Vagina (tissue), 2 donors: Measurements from ENCODE around the gene HOXD11. TPM values are rescaled to one million over a fixed set of nuclear protein-coding genes. Genes with fewer than 3 reads are reported as not detected.

Experiments
- DNase-seq, 2 donors: peaks; one replicate each; pipeline ENCODE4 v3.0.0-alpha.2; 2017; ENCODE audit errors: extremely low spot score in 2 of 2
- H3K27ac ChIP-seq: fragments of 200-600 bp; sonication (generic); one replicate; pipeline ENCODE4 v1.5.1; 2019
- H3K27me3 ChIP-seq: fragments of 200-600 bp; sonication (generic); one replicate; pipeline ENCODE4 v1.5.1; 2019
- H3K36me3 ChIP-seq, 2 donors: fragments of 200-600 bp; sonication (generic); one replicate each; pipeline ENCODE4 v1.5.1; 2017 to 2019
- H3K4me1 ChIP-seq: fragments of 200-600 bp; sonication (generic); one replicate; pipeline ENCODE4 v1.5.1; 2019
- H3K4me3 ChIP-seq, 2 donors: fragments of 200-600 bp; sonication (generic); 1 replicate in 1 of 2; 2 replicates in 1 of 2; pipeline ENCODE4 v1.5.1; 2016 to 2019
- H3K9me3 ChIP-seq: fragments of 200-600 bp; sonication (generic); one replicate; pipeline ENCODE4 v1.5.1; 2019
- CTCF ChIP-seq, 3 experiments: fragments of 450-650 bp in 2 of 3; fragments of 200-600 bp in 1 of 3; sonication (generic) in 1 of 3; IDR thresholded peaks; one replicate each; pipeline ENCODE4 v1.5.1; 2017 to 2019; ENCODE audit warnings: antibody characterized with exemption in 3 of 3, mild to moderate bottlenecking in 2 of 3, moderate library complexity in 2 of 3
- POLR2A ChIP-seq, 2 donors: fragments of 450-650 bp; IDR thresholded peaks; one replicate each; pipeline ENCODE4 v1.6.1; 2017; ENCODE audit warnings: antibody characterized with exemption in 2 of 2, mild to moderate bottlenecking in 2 of 2, moderate library complexity in 2 of 2
- POLR2AphosphoS5 ChIP-seq, 2 donors: sonication (generic); formaldehyde crosslinking; IDR thresholded peaks; one replicate each; pipeline ENCODE4 v1.9.0; 2017; ENCODE audit warnings: antibody characterized with exemption in 2 of 2, mild to moderate bottlenecking in 2 of 2, low read depth in 1 of 2; ENCODE audit not compliant: insufficient read depth in 1 of 2
- intact Hi-C: fragments of 100-400 bp; cut with DNase I; formaldehyde crosslinking; loops from one replicate; pipeline ENCODE4 v1.15.1; 2023
- total RNA-seq: library from RNA; depleted of rRNA; stranded (reverse); fragments of >200 nt; gene quantifications from one replicate; pipeline ENCODE4 v1.2.3, GENCODE V29; 2016

Gene HOXD11
- total RNA-seq, 1 donor from 2014 or later: 19.4 TPM

- peak overlapping the region; percentile 49 to 52 for H3K4me3 ChIP-seq
- H3K27ac ChIP-seq: peak overlapping the region; percentile 93
- peaks cover 9% of the 10 kb centered on the region for H3K27me3 ChIP-seq
- TF ChIP-seq POLR2AphosphoS5 (IDR thresholded peaks at IDR 0.05; ENCODE audit: insufficient read depth in 1 of 2, low read depth in 1 of 2): no peak
- TF ChIP-seq CTCF (IDR thresholded peaks at IDR 0.05): no peak
- no peak for TF ChIP-seq POLR2A (IDR thresholded peaks at IDR 0.05)
- peaks cover 29% of the 10 kb centered on the region for H3K4me1 ChIP-seq
- intact Hi-C loops: loop anchor here (5.0 kb wide), 1 partner anchor 76 kb away; the partner anchor contains the start of gene LNPK
- no peaks in the 10 kb centered on the region for H3K9me3 ChIP-seq
- H3K36me3 ChIP-seq: no peaks in the 10 kb centered on the region
- DNase-seq: peak in 1 of 2 donors; percentile 83
Observed at GRCh38 chr2:176078541-176079284, 28.4 kb upstream of the HOXD11 start.

- peak overlapping the region; percentile 49 to 52 for H3K4me3 ChIP-seq
- intact Hi-C loops: loop anchor here (5.0 kb wide), 1 partner anchor 77 kb away; the partner anchor contains the start of gene LNPK
- no peaks in the 10 kb centered on the region for H3K9me3 ChIP-seq
- H3K27me3 ChIP-seq: peaks cover 9% of the 10 kb centered on the region
- DNase-seq: peak in 1 of 2 donors; percentile 87
- TF ChIP-seq POLR2AphosphoS5 (IDR thresholded peaks at IDR 0.05; ENCODE audit: insufficient read depth in 1 of 2, low read depth in 1 of 2): peak in 1 of 2 donors; percentile 43
- no peak for TF ChIP-seq CTCF (IDR thresholded peaks at IDR 0.05)
- H3K27ac ChIP-seq: peak overlapping the region; percentile 93
- H3K4me1 ChIP-seq: peaks cover 32% of the 10 kb centered on the region
- H3K36me3 ChIP-seq: no peaks in the 10 kb centered on the region
Observed at GRCh38 chr2:176079285-176079830, 27.7 kb upstream of the HOXD11 start.

GRCh38 chr2:176079831-176080539 lies 27.1 kb upstream of the HOXD11 start:
- no peak for DNase-seq
- peak overlapping the region; percentile 93 for H3K27ac ChIP-seq
- TF ChIP-seq POLR2A (IDR thresholded peaks at IDR 0.05): no peak
- TF ChIP-seq CTCF (IDR thresholded peaks at IDR 0.05): peak; percentile 71 to 87 (median 77)
- peaks cover 37% of the 10 kb centered on the region for H3K4me1 ChIP-seq
- peak overlapping the region; percentile 49 to 52 for H3K4me3 ChIP-seq
- intact Hi-C loops: loop anchor here (5.0 to 10.0 kb wide), 2 partner anchors 78 to 1745 kb away; partner anchors contain the start of genes LNPK and SP9
- H3K9me3 ChIP-seq: no peaks in the 10 kb centered on the region
- H3K27me3 ChIP-seq: peaks cover 9% of the 10 kb centered on the region
- no peaks in the 10 kb centered on the region for H3K36me3 ChIP-seq

GRCh38 chr2:176080540-176081375 lies 26.3 kb upstream of the HOXD11 start:
- Histone ChIP-seq H3K27me3 (peaks cover 9% of the 10 kb centered on the region), H3K27ac (peak overlapping the region; percentile 93), H3K36me3 (no peaks in the 10 kb centered on the region), H3K4me1 (peaks cover 45% of the 10 kb centered on the region), H3K4me3 (peak overlapping the region; percentile 49 to 52), H3K9me3 (no peaks in the 10 kb centered on the region)
- peak in 1 of 2 donors; percentile 80 for TF ChIP-seq POLR2AphosphoS5 (IDR thresholded peaks at IDR 0.05; ENCODE audit: insufficient read depth in 1 of 2, low read depth in 1 of 2)
- peak in 1 of 2 donors; percentile 44 for TF ChIP-seq POLR2A (IDR thresholded peaks at IDR 0.05)
- no peak for TF ChIP-seq CTCF (IDR thresholded peaks at IDR 0.05)
- intact Hi-C loops: loop anchor here (10.0 kb wide), 1 partner anchor 1746 kb away; the partner anchor contains the start of gene SP9
- peak; percentile 72 to 87 for DNase-seq
